Measurements from ENCODE around the gene RHAG. TPM values are rescaled to one million over a fixed set of nuclear protein-coding genes. Genes with fewer than 3 reads are reported as not detected.
A peak's percentile ranks its signal among the peaks of the same experiment; 100 is the strongest.

The RHAG gene
- total and polyA plus RNA-seq, 2 of the 8 experiments (the other 6 are each of a cell fraction or from before 2014, with no cell fraction given) = not detected

- WGBS, 2 experiments (ENCODE audit: extremely low coverage in 1 of 2, insufficient coverage in 1 of 2, insufficient read length in 1 of 2, insufficient replicate concordance in 2 of 2, low coverage in 1 of 2, low lambda C conversion rate in 2 of 2, missing lambda C conversion rate in 1 of 2) = 88% methylated on average over 5 of the region's 5 CpGs; no CpG with 5 or more reads in 1 of the 2 experiments
- no peak overlapping the region for H2BK20ac ChIP-seq (ENCODE audit: low read length)
- no peak overlapping the region for H3K9ac ChIP-seq (replicated peaks in 1 of 4; ENCODE audit: extremely low read depth in 1 of 4, low read depth in 3 of 4, low read length in 3 of 4)
- H4K8ac ChIP-seq (ENCODE audit: extremely low read depth, insufficient read depth, low read length) = no peak overlapping the region
- no peak overlapping the region for H3K56ac ChIP-seq (replicated peaks; ENCODE audit: insufficient read length, low read depth, low read length)
- POLR2A ChIA-PET (ENCODE audit: partially characterized antibody) = no interaction called here
- H3K4ac ChIP-seq (replicated peaks; ENCODE audit: insufficient read length, low read depth, low read length) = no peak overlapping the region
- H3K23ac ChIP-seq (ENCODE audit: insufficient read length) = no peak overlapping the region
- DNase-seq (ENCODE audit: low read depth in 1 of 2, low spot score in 2 of 2) (no peak), FAIRE-seq (no peak)
- no peaks in the 10 kb centered on the region for H3K79me1 ChIP-seq (ENCODE audit: low read depth, low read length)
- H3K23me2 ChIP-seq (ENCODE audit: low read depth, low read length) = no peaks in the 10 kb centered on the region
- H2AK5ac ChIP-seq (ENCODE audit: low read depth, low read length) = no peak overlapping the region
- H2BK15ac ChIP-seq (ENCODE audit: low read length) = no peak overlapping the region
- H3K18ac ChIP-seq (ENCODE audit: extremely low read depth, low read length) = no peak overlapping the region
- H4K91ac ChIP-seq (replicated peaks; ENCODE audit: insufficient read length, low read length) = no peak overlapping the region
- no peaks in the 10 kb centered on the region for H3K79me2 ChIP-seq (ENCODE audit: control insufficient read depth in 1 of 2, insufficient read depth in 2 of 2, low read length in 2 of 2)
- peaks cover 0 to 2% (median 0%) of the 10 kb centered on the region in 4 experiments; a peak in 1 of 7 replicates for H3K4me1 ChIP-seq (replicated peaks in 1 of 4; ENCODE audit: control insufficient read depth in 3 of 4, insufficient read depth in 4 of 4, low read length in 3 of 4)
- H3K4me3 ChIP-seq (ENCODE audit: extremely low read depth in 1 of 4, insufficient read depth in 2 of 4, low read depth in 3 of 4, low read length in 4 of 4) = no peak overlapping the region
- H3K36me3 ChIP-seq (ENCODE audit: control insufficient read depth in 2 of 4, insufficient read depth in 4 of 4, low read length in 3 of 4) = no peaks in the 10 kb centered on the region
- H2BK5ac ChIP-seq (ENCODE audit: low read depth, low read length) = no peak overlapping the region
- H4K5ac ChIP-seq (ENCODE audit: insufficient read length, low read depth, low read length) = no peak overlapping the region
- 0 out of 2 replicates have a peak overlapping the region, but pooled peaks have one; percentile 50 for H2AFZ ChIP-seq (ENCODE audit: low read length)
- no peak overlapping the region for H2BK120ac ChIP-seq (replicated peaks; ENCODE audit: low read depth, low read length)
- no peak overlapping the region for H2BK12ac ChIP-seq (ENCODE audit: low read depth, low read length)
- no peak overlapping the region for H3K27ac ChIP-seq (ENCODE audit: low read depth, low read length)
- H4K20me1 ChIP-seq (replicated peaks in 1 of 2; ENCODE audit: control insufficient read depth in 1 of 2, insufficient read depth in 2 of 2, low read length in 2 of 2) = no peaks in the 10 kb centered on the region
- no peaks in the 10 kb centered on the region for H3K27me3 ChIP-seq (replicated peaks in 1 of 4; ENCODE audit: control insufficient read depth in 3 of 4, extremely low read depth in 1 of 4, insufficient read depth in 3 of 4, low read length in 3 of 4)
- no peaks in the 10 kb centered on the region for H3K9me3 ChIP-seq (ENCODE audit: insufficient read depth in 2 of 2, low read depth in 1 of 2, low read length in 1 of 2)
- H3K14ac ChIP-seq (ENCODE audit: insufficient read length) = no peak overlapping the region
- CTCF ChIA-PET (ENCODE audit: partially characterized antibody) = interaction anchor here (1.1 to 1.4 kb wide), 2 partner anchors 12 to 29 kb away, joined by 4 to 5 read pairs; no protein-coding TSS in a partner anchor
- no peak overlapping the region for H3K4me2 ChIP-seq (ENCODE audit: insufficient read depth in 1 of 2, low read depth in 2 of 2, low read length in 2 of 2)
- TF ChIP-seq BACH1 (IDR thresholded peaks at IDR 0.05; ENCODE audit: low read length) (no peak), E2F6 (IDR thresholded peaks at IDR 0.05) (no peak), HDAC6 (IDR thresholded peaks at IDR 0.05; ENCODE audit: low read depth, low read length) (no peak), MAFK (IDR thresholded peaks at IDR 0.05; ENCODE audit: low read depth, low read length) (no peak), JUN (IDR thresholded peaks at IDR 0.05; ENCODE audit: low read depth, low read length) (no peak), BCL11A (IDR thresholded peaks at IDR 0.05; ENCODE audit: low read depth in 2 of 2, low read length in 2 of 2) (no peak), ZNF274 (IDR thresholded peaks at IDR 0.05; ENCODE audit: borderline replicate concordance, extremely low read depth, low read length) (no peak), TAF7 (optimal IDR thresholded peaks at IDR 0.05; ENCODE audit: borderline replicate concordance, low read depth, low read length) (no peak), CHD1 (IDR thresholded peaks at IDR 0.05; ENCODE audit: low read depth, low read length) (no peak), TAF1 (IDR thresholded peaks at IDR 0.05; ENCODE audit: low read depth, low read length) (no peak), KDM5A (IDR thresholded peaks at IDR 0.05; ENCODE audit: low read length) (no peak), ASH2L (IDR thresholded peaks at IDR 0.05; ENCODE audit: low read length) (no peak), POLR2AphosphoS5 (IDR thresholded peaks at IDR 0.05; ENCODE audit: low read depth, low read length) (no peak), JUND (IDR thresholded peaks at IDR 0.05; ENCODE audit: low read length) (no peak)
Measured at GRCh38 chr6:49635978-49636712, 494 bp downstream of the RHAG start.
